ENCODE results near the gene SLC9C1. TPM values are rescaled to one million over a fixed set of nuclear protein-coding genes. Genes with fewer than 3 reads are reported as not detected.

The SLC9C1 gene
- total and polyA plus RNA-seq, 7 donors, result 0.07 to 0.41 TPM; not detected in 5

DNA sequence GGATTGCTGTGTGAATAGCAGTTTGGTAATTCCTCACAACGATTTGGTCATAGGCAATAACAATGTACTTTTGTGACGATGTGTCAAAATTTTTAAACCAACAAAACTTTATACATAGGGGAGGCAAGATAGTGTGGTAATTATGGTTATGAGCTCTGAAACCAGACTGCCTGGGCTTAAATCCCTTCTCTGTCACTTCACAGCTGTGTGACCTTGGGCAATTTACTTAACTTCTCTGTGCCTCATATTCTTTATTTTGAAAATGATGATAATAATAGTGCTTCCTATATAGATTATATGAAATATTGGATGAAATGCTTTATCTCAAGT is 44.7 kb upstream of the SLC9C1 start:
- no peak overlapping the region for H3K27ac ChIP-seq

DNA sequence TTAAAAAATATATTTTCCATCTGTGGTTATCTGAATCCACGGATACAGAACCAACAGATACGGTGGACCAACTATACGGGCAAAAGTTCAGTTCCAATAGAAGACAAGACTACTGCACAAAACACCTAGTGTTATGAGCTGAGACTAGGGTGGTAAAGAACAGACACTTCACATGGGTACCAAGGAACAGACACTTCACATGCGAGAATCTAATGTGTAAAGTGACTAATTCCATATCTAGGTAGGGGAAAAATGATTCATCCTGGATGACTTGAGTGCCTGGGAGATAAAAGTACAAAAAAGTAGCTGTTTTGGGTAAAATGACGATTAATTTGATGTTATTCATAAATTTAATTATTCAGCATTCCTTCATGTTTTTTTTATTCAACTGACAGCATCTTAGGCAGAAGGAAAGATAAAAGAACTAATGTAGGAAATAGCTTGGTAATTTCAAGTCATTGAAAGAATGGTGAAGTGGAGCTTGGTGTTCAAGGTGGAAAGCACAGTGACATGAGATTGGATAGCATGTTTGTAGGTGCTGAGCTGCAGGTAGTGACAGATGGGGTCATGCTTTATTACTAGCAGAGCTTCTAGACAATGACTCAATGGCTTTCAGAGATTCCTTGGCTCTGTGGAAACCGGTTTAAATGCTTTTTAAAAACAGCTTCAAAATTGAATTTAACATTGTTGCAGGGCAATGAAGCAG is 44.2 kb upstream of the SLC9C1 start:
- H3K4me1 ChIP-seq, result peaks cover 0 to 12% (median 4%) of the 10 kb centered on the region in 4 donors
- WGBS, 2 donors, result 81 to 85% methylated on average over 6 of the region's 6 CpGs
- no peaks in the 10 kb centered on the region for H3K27me3 ChIP-seq
- H3K27ac ChIP-seq, result no peak overlapping the region
- TF ChIP-seq EP300 (IDR thresholded peaks at IDR 0.05), result no peak
- TF ChIP-seq POLR2A (IDR thresholded peaks at IDR 0.05), result no peak
- TF ChIP-seq POLR2AphosphoS5 (IDR thresholded peaks at IDR 0.05), result no peak
- TF ChIP-seq, protein P1, sequence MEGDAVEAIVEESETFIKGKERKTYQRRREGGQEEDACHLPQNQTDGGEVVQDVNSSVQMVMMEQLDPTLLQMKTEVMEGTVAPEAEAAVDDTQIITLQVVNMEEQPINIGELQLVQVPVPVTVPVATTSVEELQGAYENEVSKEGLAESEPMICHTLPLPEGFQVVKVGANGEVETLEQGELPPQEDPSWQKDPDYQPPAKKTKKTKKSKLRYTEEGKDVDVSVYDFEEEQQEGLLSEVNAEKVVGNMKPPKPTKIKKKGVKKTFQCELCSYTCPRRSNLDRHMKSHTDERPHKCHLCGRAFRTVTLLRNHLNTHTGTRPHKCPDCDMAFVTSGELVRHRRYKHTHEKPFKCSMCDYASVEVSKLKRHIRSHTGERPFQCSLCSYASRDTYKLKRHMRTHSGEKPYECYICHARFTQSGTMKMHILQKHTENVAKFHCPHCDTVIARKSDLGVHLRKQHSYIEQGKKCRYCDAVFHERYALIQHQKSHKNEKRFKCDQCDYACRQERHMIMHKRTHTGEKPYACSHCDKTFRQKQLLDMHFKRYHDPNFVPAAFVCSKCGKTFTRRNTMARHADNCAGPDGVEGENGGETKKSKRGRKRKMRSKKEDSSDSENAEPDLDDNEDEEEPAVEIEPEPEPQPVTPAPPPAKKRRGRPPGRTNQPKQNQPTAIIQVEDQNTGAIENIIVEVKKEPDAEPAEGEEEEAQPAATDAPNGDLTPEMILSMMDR (IDR thresholded peaks at IDR 0.05), result no peak
- no peak for DNase-seq
- no peaks in the 10 kb centered on the region for H3K9me3 ChIP-seq
- H3K4me3 ChIP-seq, result no peak overlapping the region
- intact Hi-C loops (cut with DNase I), result no loop called here
- no peaks in the 10 kb centered on the region for H3K36me3 ChIP-seq

More for the DNA sequence above, 44.7 kb upstream of the SLC9C1 start:
- H3K27me3 ChIP-seq, result no peaks in the 10 kb centered on the region
- H3K9me3 ChIP-seq, result no peaks in the 10 kb centered on the region
- H3K4me3 ChIP-seq, result no peak overlapping the region
- peaks cover 0 to 12% (median 3%) of the 10 kb centered on the region in 4 donors for H3K4me1 ChIP-seq
- intact Hi-C loops (cut with DNase I), result no loop called here
- TF ChIP-seq, protein P1 (IDR thresholded peaks at IDR 0.05), result no peak
- TF ChIP-seq POLR2A (IDR thresholded peaks at IDR 0.05) (no peak), EP300 (IDR thresholded peaks at IDR 0.05) (no peak), POLR2AphosphoS5 (IDR thresholded peaks at IDR 0.05) (no peak)
- no peak for DNase-seq
- H3K36me3 ChIP-seq, result no peaks in the 10 kb centered on the region
- 49 to 73% methylated on average over 2 of the region's 2 CpGs for WGBS, 2 donors

DNA sequence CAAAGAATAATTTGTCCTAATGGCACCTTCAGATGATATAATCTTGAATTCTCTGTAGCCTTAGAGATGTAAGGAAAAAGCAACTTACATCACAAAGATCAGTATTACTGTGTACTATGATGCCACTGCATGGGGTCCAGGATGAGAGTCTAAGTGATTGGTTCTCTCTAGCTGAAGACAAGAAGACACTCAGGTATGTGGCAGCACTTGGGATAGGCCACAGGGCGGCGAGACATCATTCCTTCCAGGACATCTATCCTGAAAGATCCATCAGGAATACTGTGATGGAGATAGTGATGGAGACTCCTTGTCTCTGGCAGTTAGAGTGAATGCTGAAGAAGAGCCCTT is 41.4 kb upstream of the SLC9C1 start:
- intact Hi-C loops (cut with DNase I), result no loop called here
- Histone ChIP-seq H3K27me3 (no peaks in the 10 kb centered on the region), H3K9me3 (no peaks in the 10 kb centered on the region), H3K27ac (peak overlapping the region; percentile 77 to 85 (median 82)), H3K4me1 (peaks cover 0 to 17% (median 8%) of the 10 kb centered on the region in 4 donors), H3K36me3 (no peaks in the 10 kb centered on the region), H3K4me3 (no peak overlapping the region)
- WGBS, 2 donors, result 96 to 99% methylated on average over 2 of the region's 2 CpGs
- TF ChIP-seq POLR2A (IDR thresholded peaks at IDR 0.05), result no peak
- TF ChIP-seq, protein P1 (IDR thresholded peaks at IDR 0.05), result no peak
- no peak for TF ChIP-seq POLR2AphosphoS5 (IDR thresholded peaks at IDR 0.05)
- DNase-seq, result no peak

DNA sequence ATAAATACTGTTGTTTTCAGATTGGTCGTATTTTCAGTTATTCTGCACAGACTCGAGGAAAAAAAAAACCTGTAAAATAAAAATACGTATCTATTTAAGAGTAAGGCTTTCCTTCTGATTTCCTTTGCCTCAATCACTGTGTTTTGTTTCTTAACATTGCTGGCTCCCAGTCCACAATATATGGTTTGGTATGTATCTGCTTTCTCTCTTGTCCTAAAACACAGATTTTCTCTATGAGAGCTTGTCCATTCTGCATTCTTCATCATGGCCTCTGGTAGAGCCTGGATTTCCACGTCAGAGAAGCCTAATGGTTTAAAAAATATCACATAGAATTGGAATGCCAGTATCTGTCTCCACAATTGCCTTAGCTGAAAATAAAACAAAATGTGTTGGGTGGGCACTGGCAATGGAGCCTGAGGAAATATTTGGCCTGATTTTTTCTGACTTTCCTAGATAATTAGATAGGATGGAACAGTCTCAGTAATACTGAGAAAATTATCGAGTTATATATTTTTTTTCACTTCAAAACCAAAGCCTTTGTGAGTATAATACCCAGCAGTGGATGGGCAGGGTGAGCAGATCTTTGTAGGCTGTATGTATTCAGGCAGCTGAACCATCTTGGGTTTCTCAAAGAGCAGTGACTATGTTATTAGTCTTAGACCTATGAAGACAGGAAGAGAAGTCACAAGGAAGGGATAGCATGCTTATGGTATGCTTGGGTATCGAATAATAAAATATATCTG is 40.8 kb upstream of the SLC9C1 start:
- no peaks in the 10 kb centered on the region for H3K36me3 ChIP-seq
- no peaks in the 10 kb centered on the region for H3K27me3 ChIP-seq
- intact Hi-C loops (cut with DNase I), result loop anchor here (5.0 kb wide), 1 partner anchor 57 kb away; no protein-coding TSS in a partner anchor
- H3K4me3 ChIP-seq, result peak overlapping the region in 3 of 4 donors; percentile 64 to 69 (median 67)
- TF ChIP-seq, protein P1 (IDR thresholded peaks at IDR 0.05), result no peak
- TF ChIP-seq POLR2AphosphoS5 (IDR thresholded peaks at IDR 0.05) (peak in 1 of 4 donors; percentile 56), POLR2A (IDR thresholded peaks at IDR 0.05) (no peak), EP300 (IDR thresholded peaks at IDR 0.05) (no peak)
- peaks cover 0 to 17% (median 8%) of the 10 kb centered on the region in 4 donors for H3K4me1 ChIP-seq
- DNase-seq, result no peak
- 35 to 37% methylated on average over 6 of the region's 6 CpGs for whole genome bisulfite sequencing, 2 donors
- H3K27ac ChIP-seq, result peak overlapping the region; percentile 77 to 85 (median 82)
- no peaks in the 10 kb centered on the region for H3K9me3 ChIP-seq

All from sigmoid colon (tissue), 7 donors.